Ovary (tissue), 3 donors: ENCODE measurements around the gene DYNC1I2.

Source experiments
- CTCF ChIP-seq, 3 donors: fragments of 450-650 bp in 2 of 3; fragments of 200-600 bp in 1 of 3; IDR thresholded peaks; one replicate each; pipeline versions ENCODE4 v1.5.1 to v1.8.0; 2016 to 2022; ENCODE audit warnings: antibody characterized with exemption in 3 of 3, mild to moderate bottlenecking in 1 of 3
- EP300 ChIP-seq: sonication (generic); formaldehyde crosslinking; IDR thresholded peaks from one replicate; pipeline ENCODE4 v1.6.1; 2017; ENCODE audit warnings: antibody characterized with exemption
- POLR2A ChIP-seq: fragments of 450-650 bp; IDR thresholded peaks from one replicate; pipeline ENCODE4 v1.6.1; 2017; ENCODE audit warnings: antibody characterized with exemption, mild to moderate bottlenecking, moderate library complexity
- donor health status: DM: no; HTN: no; CAD: no.

- TF ChIP-seq CTCF (IDR thresholded peaks at IDR 0.05) (no peak), EP300 (no peak), POLR2A (no peak)
Observed at GRCh38 chr2:171771463-171771862, 84.2 kb downstream of the DYNC1I2 start.
